SK-N-SH (cell line): Measurements from ENCODE around the gene ELMO1.

ENCODE experiments used
- CHD2 ChIP-seq: fragments of 150-350 bp; IDR thresholded peaks from 2 replicates; pipeline ENCODE4 v1.6.1; 2018; ENCODE audit warnings: low read length; ENCODE audit not compliant: partially characterized antibody
- EP300 ChIP-seq, 2 experiments: IDR thresholded peaks; 2 replicates each; pipeline versions ENCODE4 v1.4.0 to v1.6.1; 2012; ENCODE audit warnings: borderline replicate concordance in 1 of 2, low read depth in 1 of 2, low read length in 1 of 2
- EZH2phosphoT487 ChIP-seq: fragments of 200-600 bp; sonication (generic); IDR thresholded peaks from 2 replicates; pipeline ENCODE4 v1.6.1; 2017; ENCODE audit warnings: low read depth, mixed run types, mild to moderate bottlenecking, antibody characterized with exemption, moderate library complexity, borderline replicate concordance
- FOSL2 ChIP-seq: IDR thresholded peaks from 2 replicates; pipeline ENCODE4 v1.4.0; 2012; ENCODE audit warnings: low read depth, mild to moderate bottlenecking, moderate library complexity, borderline replicate concordance
- FOXJ3 ChIP-seq: sonication (generic); formaldehyde crosslinking; IDR thresholded peaks from 2 replicates; pipeline ENCODE4 v1.5.1; 2020; ENCODE audit warnings: mild to moderate bottlenecking, missing genetic modification reagents
- TF ChIP-seq, protein P1 (sequence below): fragments of 200-600 bp; sonication (generic); IDR thresholded peaks from 2 replicates; pipeline ENCODE4 v1.6.1; 2017; ENCODE audit warnings: antibody characterized with exemption, mild to moderate bottlenecking, moderate library complexity
- TF ChIP-seq, protein P2 (sequence below): IDR thresholded peaks from 2 replicates; pipeline ENCODE4 v1.4.0; 2012; ENCODE audit warnings: low read depth, borderline replicate concordance
- TF ChIP-seq, protein P3 (sequence below): IDR thresholded peaks from 2 replicates; pipeline ENCODE4 v1.4.0; 2012; ENCODE audit warnings: low read depth, borderline replicate concordance

DNA sequence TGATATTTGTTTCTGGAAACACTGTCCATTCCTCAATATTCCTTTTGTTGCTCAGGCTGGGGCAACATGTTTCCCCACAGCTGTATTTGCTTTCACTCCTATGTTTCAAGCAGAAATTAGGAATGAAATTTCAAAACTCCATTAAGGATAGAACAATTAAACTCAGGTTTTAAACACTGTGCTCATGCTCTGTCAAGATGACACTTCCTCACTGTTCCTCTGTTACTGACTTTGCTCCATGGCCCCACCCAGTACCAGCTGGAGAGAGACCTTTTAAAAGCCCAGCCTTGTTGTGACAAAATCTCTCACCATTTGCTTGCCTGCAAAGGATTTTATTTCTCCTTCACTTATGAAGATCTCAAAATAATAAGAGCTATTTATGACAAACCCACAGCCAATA lies 197.4 kb downstream of the ELMO1 start:
- TF ChIP-seq, protein P1, sequence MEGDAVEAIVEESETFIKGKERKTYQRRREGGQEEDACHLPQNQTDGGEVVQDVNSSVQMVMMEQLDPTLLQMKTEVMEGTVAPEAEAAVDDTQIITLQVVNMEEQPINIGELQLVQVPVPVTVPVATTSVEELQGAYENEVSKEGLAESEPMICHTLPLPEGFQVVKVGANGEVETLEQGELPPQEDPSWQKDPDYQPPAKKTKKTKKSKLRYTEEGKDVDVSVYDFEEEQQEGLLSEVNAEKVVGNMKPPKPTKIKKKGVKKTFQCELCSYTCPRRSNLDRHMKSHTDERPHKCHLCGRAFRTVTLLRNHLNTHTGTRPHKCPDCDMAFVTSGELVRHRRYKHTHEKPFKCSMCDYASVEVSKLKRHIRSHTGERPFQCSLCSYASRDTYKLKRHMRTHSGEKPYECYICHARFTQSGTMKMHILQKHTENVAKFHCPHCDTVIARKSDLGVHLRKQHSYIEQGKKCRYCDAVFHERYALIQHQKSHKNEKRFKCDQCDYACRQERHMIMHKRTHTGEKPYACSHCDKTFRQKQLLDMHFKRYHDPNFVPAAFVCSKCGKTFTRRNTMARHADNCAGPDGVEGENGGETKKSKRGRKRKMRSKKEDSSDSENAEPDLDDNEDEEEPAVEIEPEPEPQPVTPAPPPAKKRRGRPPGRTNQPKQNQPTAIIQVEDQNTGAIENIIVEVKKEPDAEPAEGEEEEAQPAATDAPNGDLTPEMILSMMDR = no peak
- TF ChIP-seq FOXJ3 (CRISPR knock-in tag) = no peak
- TF ChIP-seq EP300 (IDR thresholded peaks at IDR 0.05; ENCODE audit: borderline replicate concordance in 1 of 2, low read depth in 1 of 2, low read length in 1 of 2) = no peak
- no peak for TF ChIP-seq FOSL2
- TF ChIP-seq CHD2 = no peak
- no peak for TF ChIP-seq EZH2phosphoT487
- TF ChIP-seq, protein P2, sequence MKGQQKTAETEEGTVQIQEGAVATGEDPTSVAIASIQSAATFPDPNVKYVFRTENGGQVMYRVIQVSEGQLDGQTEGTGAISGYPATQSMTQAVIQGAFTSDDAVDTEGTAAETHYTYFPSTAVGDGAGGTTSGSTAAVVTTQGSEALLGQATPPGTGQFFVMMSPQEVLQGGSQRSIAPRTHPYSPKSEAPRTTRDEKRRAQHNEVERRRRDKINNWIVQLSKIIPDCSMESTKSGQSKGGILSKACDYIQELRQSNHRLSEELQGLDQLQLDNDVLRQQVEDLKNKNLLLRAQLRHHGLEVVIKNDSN = no peak
- TF ChIP-seq, protein P3, sequence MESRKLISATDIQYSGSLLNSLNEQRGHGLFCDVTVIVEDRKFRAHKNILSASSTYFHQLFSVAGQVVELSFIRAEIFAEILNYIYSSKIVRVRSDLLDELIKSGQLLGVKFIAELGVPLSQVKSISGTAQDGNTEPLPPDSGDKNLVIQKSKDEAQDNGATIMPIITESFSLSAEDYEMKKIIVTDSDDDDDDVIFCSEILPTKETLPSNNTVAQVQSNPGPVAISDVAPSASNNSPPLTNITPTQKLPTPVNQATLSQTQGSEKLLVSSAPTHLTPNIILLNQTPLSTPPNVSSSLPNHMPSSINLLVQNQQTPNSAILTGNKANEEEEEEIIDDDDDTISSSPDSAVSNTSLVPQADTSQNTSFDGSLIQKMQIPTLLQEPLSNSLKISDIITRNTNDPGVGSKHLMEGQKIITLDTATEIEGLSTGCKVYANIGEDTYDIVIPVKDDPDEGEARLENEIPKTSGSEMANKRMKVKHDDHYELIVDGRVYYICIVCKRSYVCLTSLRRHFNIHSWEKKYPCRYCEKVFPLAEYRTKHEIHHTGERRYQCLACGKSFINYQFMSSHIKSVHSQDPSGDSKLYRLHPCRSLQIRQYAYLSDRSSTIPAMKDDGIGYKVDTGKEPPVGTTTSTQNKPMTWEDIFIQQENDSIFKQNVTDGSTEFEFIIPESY = no peak
